WTC11 (cell line): ENCODE data around the gene SRMS. TPM values are rescaled to one million over a fixed set of nuclear protein-coding genes. Genes with fewer than 3 reads are reported as not detected.

Experiments
- ATAC-seq: fragments of 200-7000 bp; cut with Tn5 transposase; 2 replicates; pipeline ENCODE4 v1.10.0; 2021; ENCODE audit warnings: mild to moderate bottlenecking, moderate library complexity
- CTCF ChIA-PET: fragments of 300-600 bp; sonication (Branson Sonifier 250); formaldehyde crosslinking; loops from one replicate; lab custom pipeline; 2021; ENCODE audit warnings: antibody characterized with exemption; lab: Charles Lee
- POLR2A ChIA-PET: fragments of 350-600 bp; sonication (Branson Sonifier 250); formaldehyde crosslinking; loops from one replicate; lab custom pipeline; 2021; ENCODE audit warnings: antibody characterized with exemption; lab: Charles Lee
- DNase-seq: peaks from one replicate; pipeline ENCODE4 v3.0.0; 2021; ENCODE audit warnings: low spot score
- H3K27ac Mint-ChIP-seq: 2 replicates; pipeline ENCODE4 v1.8.0; 2021; ENCODE audit warnings: mixed read lengths
- H3K27me3 Mint-ChIP-seq: 2 replicates; pipeline ENCODE4 v1.8.0; 2021; ENCODE audit warnings: low read depth, mild to moderate bottlenecking, moderate library complexity, mixed read lengths
- H3K36me3 Mint-ChIP-seq: 2 replicates; pipeline ENCODE4 v1.8.0; 2021; ENCODE audit warnings: mixed read lengths
- H3K4me1 Mint-ChIP-seq: 2 replicates; pipeline ENCODE4 v1.8.0; 2022; ENCODE audit warnings: mixed read lengths
- H3K4me3 Mint-ChIP-seq: 2 replicates; pipeline ENCODE4 v1.8.0; 2021; ENCODE audit warnings: mild to moderate bottlenecking, moderate library complexity, mixed read lengths
- H3K9me3 Mint-ChIP-seq: 2 replicates; pipeline ENCODE4 v1.8.0; 2021; ENCODE audit warnings: mixed read lengths
- CBFB ChIP-seq: sonication (generic); formaldehyde crosslinking; IDR thresholded peaks from 2 replicates; pipeline ENCODE4 v1.8.1; 2022; ENCODE audit warnings: mild to moderate bottlenecking, low read depth, missing genetic modification reagents
- CREM ChIP-seq: sonication (generic); formaldehyde crosslinking; IDR thresholded peaks from 2 replicates; pipeline ENCODE4 v1.8.1; 2022; ENCODE audit warnings: mild to moderate bottlenecking, missing genetic modification reagents, moderate library complexity
- ERG ChIP-seq: fragments of 250-450 bp; sonication (Bioruptor Pico); IDR thresholded peaks from 2 replicates; pipeline ENCODE4 v1.8.0; 2021; ENCODE audit warnings: mild to moderate bottlenecking
- MAX ChIP-seq: sonication (generic); formaldehyde crosslinking; IDR thresholded peaks from 2 replicates; pipeline ENCODE4 v1.8.0; 2022; ENCODE audit warnings: mild to moderate bottlenecking, missing genetic modification reagents
- NFE2L1 ChIP-seq: sonication (generic); formaldehyde crosslinking; IDR thresholded peaks from 2 replicates; pipeline ENCODE4 v1.8.1; 2023; ENCODE audit warnings: missing genetic modification reagents
- OVOL2 ChIP-seq: fragments of 250-450 bp; sonication (Bioruptor Pico); IDR thresholded peaks from 2 replicates; pipeline ENCODE4 v1.9.0; 2021; ENCODE audit warnings: mild to moderate bottlenecking, borderline replicate concordance
- PREB ChIP-seq: sonication (generic); formaldehyde crosslinking; IDR thresholded peaks from 2 replicates; pipeline ENCODE4 v1.8.1; 2022; ENCODE audit warnings: mild to moderate bottlenecking, missing genetic modification reagents, moderate library complexity, borderline replicate concordance
- SP1 ChIP-seq: sonication (generic); formaldehyde crosslinking; conservative IDR thresholded peaks from 2 replicates; pipeline ENCODE4 v1.8.1; 2022; ENCODE audit warnings: missing genetic modification reagents
- STAT6 ChIP-seq: sonication (generic); formaldehyde crosslinking; conservative IDR thresholded peaks from 2 replicates; pipeline ENCODE4 v1.8.1; 2023; ENCODE audit warnings: mild to moderate bottlenecking, low read depth, missing genetic modification reagents, moderate library complexity
- TCF7 ChIP-seq: sonication (generic); formaldehyde crosslinking; IDR thresholded peaks from 2 replicates; pipeline ENCODE4 v1.8.0; 2022; ENCODE audit warnings: mild to moderate bottlenecking, low read depth, missing genetic modification reagents, moderate library complexity
- TEAD1 ChIP-seq: sonication (generic); formaldehyde crosslinking; IDR thresholded peaks from 2 replicates; pipeline ENCODE4 v1.8.0; 2022; ENCODE audit warnings: mild to moderate bottlenecking, missing genetic modification reagents
- ZNF138 ChIP-seq: sonication (generic); formaldehyde crosslinking; conservative IDR thresholded peaks from 2 replicates; pipeline ENCODE4 v1.8.1; 2022; ENCODE audit warnings: mild to moderate bottlenecking, moderate library complexity, missing genetic modification reagents
- ZNF425 ChIP-seq: fragments of 250-450 bp; sonication (Bioruptor Pico); conservative IDR thresholded peaks from 2 replicates; pipeline ENCODE4 v1.9.0; 2021; ENCODE audit warnings: mild to moderate bottlenecking
- total RNA-seq: library from RNA; stranded (reverse); gene quantifications from 3 replicates; pipeline ENCODE4 v1.2.3, GENCODE V29; 2021
- TF ChIP-seq, protein P1 (sequence below): fragments of 250-450 bp; sonication (Bioruptor Pico); IDR thresholded peaks from 2 replicates; pipeline ENCODE4 v1.9.0; 2021; ENCODE audit warnings: mild to moderate bottlenecking

The SRMS gene
- total RNA-seq, 1 experiment from 2014 or later, result 0.26 TPM

GRCh38 chr20:63549019-63549418 lies 1.5 kb upstream of the SRMS start (continued):
- no peak for TF ChIP-seq ZNF425 (CRISPR knock-in tag)
- no peak for TF ChIP-seq NFE2L1 (CRISPR knock-in tag)
- TF ChIP-seq, all 79 proteins: peak for 0

DNA sequence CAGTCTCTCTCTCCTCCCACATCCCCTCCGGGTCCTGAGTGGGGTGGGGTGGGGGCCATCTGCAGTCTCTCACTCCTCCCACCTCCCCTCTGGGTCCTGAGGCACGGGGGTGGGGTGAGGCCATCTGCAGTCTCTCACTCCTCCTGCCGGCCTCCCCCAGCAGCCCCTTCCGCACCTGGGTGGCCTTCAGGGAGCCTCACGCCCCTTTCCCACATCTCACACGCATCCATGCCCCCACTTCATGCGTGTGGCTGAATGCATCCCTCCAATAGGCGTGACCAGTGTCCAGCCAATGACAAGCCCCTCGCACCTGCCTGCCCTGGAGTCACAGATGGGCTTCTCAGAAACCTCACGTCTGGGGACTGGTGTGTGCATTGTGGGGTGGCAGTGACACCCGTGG lies 993 bp upstream of the SRMS start:
- Mint-ChIP-seq H3K9me3 (no peaks in the 10 kb centered on the region), H3K4me1 (peaks cover 23% of the 10 kb centered on the region), H3K27ac (no peak overlapping the region)
- CTCF ChIA-PET, result interaction anchor here (0.7 to 3.4 kb wide), 3 partner anchors 11 to 150 kb away, joined by 3 to 48 read pairs (median 3); partner anchors contain the start of genes PTK6 and STMN3
- DNase-seq, result no peak
- no peak for TF ChIP-seq CREM (CRISPR knock-in tag)
- TF ChIP-seq PREB (CRISPR knock-in tag), result no peak
- TF ChIP-seq STAT6, result no peak
- no peak for TF ChIP-seq MAX
- no peak for TF ChIP-seq SP1
- TF ChIP-seq OVOL2 (CRISPR knock-in tag), result no peak
- TF ChIP-seq ZNF138, result no peak
- no peak for TF ChIP-seq TEAD1
- TF ChIP-seq CBFB (CRISPR knock-in tag), result no peak
- TF ChIP-seq, protein P1, sequence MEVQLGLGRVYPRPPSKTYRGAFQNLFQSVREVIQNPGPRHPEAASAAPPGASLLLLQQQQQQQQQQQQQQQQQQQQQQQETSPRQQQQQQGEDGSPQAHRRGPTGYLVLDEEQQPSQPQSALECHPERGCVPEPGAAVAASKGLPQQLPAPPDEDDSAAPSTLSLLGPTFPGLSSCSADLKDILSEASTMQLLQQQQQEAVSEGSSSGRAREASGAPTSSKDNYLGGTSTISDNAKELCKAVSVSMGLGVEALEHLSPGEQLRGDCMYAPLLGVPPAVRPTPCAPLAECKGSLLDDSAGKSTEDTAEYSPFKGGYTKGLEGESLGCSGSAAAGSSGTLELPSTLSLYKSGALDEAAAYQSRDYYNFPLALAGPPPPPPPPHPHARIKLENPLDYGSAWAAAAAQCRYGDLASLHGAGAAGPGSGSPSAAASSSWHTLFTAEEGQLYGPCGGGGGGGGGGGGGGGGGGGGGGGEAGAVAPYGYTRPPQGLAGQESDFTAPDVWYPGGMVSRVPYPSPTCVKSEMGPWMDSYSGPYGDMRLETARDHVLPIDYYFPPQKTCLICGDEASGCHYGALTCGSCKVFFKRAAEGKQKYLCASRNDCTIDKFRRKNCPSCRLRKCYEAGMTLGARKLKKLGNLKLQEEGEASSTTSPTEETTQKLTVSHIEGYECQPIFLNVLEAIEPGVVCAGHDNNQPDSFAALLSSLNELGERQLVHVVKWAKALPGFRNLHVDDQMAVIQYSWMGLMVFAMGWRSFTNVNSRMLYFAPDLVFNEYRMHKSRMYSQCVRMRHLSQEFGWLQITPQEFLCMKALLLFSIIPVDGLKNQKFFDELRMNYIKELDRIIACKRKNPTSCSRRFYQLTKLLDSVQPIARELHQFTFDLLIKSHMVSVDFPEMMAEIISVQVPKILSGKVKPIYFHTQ (CRISPR knock-in tag), result no peak
- no peak for TF ChIP-seq TCF7 (CRISPR knock-in tag)
- TF ChIP-seq ERG (CRISPR knock-in tag), result no peak
- TF ChIP-seq, all 79 proteins: peak for 0
- POLR2A ChIA-PET, result no interaction called here
- Mint-ChIP-seq H3K27me3 (no peaks in the 10 kb centered on the region), H3K4me3 (no peak overlapping the region), H3K36me3 (no peaks in the 10 kb centered on the region)
- no peak for ATAC-seq
